ENCODE measurements around the gene VAV3.

VAV3 gene

DNA sequence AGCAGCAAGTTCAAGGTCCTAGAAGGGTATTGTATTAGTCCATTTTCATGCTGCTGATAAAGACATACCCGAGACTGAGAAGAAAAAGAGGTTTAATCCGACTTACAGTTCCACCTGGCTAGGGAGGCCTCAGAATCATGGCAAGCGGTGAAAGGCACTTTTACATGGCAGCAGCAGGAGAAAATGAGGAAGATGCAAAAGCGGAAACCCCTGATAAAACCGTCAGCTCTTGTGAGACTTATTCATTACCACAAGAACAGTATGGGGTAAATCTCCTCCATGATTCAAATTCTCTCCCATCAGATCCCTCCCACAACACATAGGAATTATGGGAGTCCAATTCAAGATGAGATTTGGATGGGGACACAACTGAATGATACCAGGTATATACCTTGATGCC is 414.6 kb downstream of the VAV3 start:
- no peak for DNase-seq

GRCh38 chr1:107549152-107549810 is 415.7 kb downstream of the VAV3 start:
- DNase-seq: no peak

DNA sequence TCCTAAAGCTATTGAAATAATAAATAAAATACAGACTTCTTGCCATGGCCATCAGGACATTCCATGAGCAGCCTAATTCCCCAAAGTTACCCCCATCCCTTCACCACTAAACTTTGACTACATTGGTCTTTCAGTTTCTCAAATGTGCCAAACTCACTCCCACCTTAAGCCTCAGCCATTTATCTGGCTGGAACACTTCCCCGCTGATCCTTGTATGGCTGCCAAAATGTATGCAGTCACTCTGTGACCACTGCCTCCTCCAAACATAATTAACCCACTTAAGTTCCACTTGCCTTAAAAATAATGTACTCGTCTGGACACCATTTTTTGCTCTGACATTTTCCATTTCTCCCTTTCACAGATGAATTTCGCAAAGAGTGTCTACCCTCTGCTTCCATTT is 416.7 kb downstream of the VAV3 start:
- DNase-seq: no peak

- no peak for DNase-seq
Observed at GRCh38 chr1:107547363-107548155, 417.4 kb downstream of the VAV3 start.

- DNase-seq: no peak
Observed at GRCh38 chr1:107546576-107546975, 418.4 kb downstream of the VAV3 start.

GRCh38 chr1:107545879-107546278 is 419.1 kb downstream of the VAV3 start:
- DNase-seq: no peak

DNA sequence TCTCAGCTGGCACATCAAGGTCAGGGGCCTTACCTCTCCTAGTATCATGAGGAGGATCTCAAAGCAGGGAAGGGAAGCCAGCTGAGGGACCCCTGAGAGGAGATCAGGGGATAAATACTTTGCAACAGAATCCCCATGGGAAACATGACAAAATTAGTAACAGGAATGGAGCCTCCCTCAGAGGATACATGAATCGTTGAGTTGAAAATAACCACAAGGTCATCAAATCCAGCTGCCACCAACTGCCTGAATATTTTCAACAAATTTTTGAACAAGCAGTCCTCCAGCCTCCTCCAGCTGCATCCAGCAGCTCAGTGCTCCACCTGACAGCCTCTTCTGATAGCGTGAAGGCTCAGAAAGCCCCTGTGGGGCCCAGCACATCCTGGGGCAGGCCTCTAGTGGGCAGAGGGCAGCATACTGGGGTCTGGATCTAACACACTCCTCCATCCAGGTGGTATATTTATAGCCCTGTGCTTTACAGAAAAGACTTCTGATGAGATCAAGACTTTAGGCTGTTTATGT is 419.9 kb downstream of the VAV3 start:
- no peak for DNase-seq

DNA sequence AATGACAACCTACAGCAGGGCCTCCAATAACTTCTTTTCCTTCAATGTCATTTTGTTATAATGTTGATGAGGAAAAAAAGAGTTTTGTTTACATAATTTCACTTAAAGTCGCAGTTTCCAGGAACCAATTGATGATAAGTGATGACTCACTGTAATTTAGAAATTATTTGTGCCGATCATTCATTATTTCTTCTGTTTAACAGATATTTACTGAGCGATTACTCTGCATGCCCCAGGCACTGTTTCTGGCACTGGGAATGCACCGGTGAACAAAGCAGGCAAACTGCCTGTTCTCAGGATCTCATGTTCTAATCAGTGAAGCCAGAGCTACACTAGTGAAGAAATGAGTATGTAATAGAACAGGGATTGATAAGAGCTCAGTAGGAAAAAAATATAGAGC is 420.7 kb downstream of the VAV3 start:
- no peak for DNase-seq

GRCh38 chr1:107541412-107541811 is 423.6 kb downstream of the VAV3 start:
- DNase-seq: no peak

DNA sequence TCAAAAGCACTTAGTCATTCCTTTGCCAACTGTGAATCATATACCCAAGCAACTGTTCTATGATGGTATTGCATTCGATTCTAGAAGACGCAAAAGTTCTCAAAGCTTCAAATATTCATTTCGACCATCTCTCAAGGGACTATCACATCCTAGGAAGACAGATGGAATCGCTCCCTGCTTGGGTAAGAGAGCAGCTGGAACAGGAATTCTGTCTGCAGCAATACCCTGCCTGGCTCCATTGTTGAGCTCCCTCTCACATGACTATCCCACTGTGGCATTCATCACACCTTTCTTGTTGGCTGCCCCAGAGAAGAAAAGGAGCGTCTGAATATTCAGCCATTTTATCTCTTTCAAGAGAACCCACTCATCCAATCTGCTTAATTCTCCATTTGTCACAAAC is 426.5 kb downstream of the VAV3 start:
- no peak for DNase-seq

- DNase-seq: no peak
Observed at GRCh38 chr1:107536266-107536665, 428.7 kb downstream of the VAV3 start.

DNA sequence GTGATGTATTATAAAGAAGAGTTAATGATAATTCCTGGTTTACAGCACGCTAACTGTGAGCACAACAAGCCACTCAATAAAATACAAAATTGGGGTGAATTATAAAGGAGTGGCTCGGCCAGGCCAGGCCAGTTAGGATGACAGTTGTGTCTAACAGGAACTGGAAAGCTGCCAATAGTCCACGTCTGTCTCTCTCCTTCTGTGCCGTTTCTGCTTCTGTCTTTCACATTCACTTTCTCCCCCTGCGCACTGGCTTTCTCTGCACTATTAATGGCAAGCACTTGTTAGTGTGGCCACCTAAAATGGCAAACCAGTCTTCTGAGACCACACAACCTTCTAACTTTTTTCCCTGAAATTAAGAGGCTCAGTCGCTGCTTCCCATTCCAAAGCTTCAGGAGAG is 429.9 kb downstream of the VAV3 start:
- no peak for DNase-seq

GRCh38 chr1:107534632-107535031 is 430.3 kb downstream of the VAV3 start:
- DNase-seq: no peak

- DNase-seq: no peak
Observed at GRCh38 chr1:107533436-107533835, 431.5 kb downstream of the VAV3 start.

GRCh38 chr1:107532318-107532717 is 432.7 kb downstream of the VAV3 start:
- DNase-seq: no peak

- DNase-seq: no peak
Observed at GRCh38 chr1:107531065-107531908, 433.7 kb downstream of the VAV3 start.

GRCh38 chr1:107530543-107530942 is 434.4 kb downstream of the VAV3 start:
- DNase-seq: no peak

DNA sequence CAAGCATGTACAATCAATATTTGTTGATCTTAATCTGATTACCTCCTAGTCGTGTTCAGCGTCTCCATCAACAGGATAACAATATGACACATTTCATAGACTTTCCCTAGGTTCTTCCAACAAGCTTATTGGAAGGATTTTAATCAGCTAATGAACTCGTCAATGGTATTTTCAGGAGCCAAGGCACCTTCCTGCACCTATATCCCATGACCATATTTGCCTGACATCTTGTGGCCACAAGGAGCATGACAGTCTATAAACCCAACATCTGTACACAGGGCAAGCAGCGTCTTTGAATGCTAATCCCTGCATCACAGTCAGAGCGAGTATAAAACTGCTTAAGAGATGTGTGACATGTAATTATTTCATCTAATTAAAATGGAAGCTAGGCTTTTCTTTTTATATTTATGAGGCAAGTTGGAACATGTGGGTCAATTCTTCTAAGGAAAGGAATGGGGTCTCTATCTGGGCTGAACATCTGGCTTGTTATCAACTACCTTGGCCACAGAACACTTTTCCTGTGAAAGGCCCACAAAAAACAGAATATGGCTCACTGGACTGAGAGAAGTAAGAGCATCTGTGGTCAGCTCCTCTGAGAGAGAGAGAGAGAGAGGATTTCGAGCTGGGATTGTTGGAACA is 435.4 kb downstream of the VAV3 start:
- peak; percentile 48 for DNase-seq

DNA sequence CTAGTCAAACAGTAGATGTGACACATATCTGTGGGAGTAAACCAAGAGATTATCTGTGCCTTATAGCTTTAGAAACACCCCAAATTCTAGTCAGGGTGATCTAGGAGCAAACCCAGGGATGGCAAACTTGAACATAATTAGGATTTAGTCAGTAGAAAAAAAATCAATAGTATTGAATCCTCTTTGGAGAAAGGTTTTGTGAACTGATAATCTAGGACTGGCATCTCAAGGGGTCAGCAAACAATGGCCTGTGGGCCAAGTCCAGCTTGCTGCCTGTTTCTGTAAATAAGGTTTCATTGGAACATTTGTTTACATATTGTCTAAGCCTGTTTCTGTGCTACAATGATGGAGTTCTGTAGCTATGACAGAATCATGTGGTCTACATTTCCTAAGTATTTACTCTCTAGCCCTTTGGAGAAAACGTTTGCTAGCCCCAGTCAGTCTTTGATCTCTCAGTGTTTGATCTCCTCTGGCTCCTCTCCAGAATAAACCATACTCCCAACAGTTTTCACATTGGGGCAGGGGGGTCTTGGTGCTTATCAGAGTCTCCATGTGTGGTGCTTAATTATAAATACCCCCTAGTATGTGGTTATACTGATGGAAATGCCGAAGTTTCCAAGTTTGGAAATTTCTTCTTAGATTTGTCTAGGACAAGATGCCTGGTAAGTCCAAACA is 438.3 kb downstream of the VAV3 start:
- no peak for DNase-seq

- DNase-seq: peak; percentile 63
Observed at GRCh38 chr1:107525961-107526360, 439.0 kb downstream of the VAV3 start.

DNA sequence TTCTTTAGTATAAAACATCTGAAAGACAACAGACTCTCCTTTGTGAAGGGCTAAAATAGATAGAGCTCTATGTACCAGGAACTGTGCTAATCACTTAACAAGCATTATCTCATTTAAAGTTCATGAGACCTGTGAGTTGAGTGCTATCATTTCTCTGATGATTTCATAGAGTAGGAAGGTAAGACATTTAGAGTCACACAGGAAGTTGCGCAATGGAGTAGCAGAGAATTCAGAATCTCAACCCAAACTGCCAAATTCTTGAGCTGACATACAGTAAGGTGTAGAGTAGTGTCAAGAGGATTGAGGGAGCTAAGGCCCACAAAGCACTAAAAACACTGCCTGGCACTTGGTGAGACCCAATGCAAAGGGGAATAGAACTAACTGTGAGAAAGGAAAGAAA is 439.8 kb downstream of the VAV3 start:
- DNase-seq: no peak

- DNase-seq: no peak
Observed at GRCh38 chr1:107524301-107524700, 440.7 kb downstream of the VAV3 start.

Measured in NCI-H748 treated with DMSO at 0.1 percent for 48 hours (cell line).